Lower leg skin (tissue), 3 donors: ENCODE data around the gene CFB.

Source experiments
- POLR2A ChIP-seq, 2 donors: fragments of 450-650 bp; IDR thresholded peaks; one replicate each; pipeline ENCODE4 v1.6.1; 2016 to 2017; ENCODE audit warnings: antibody characterized with exemption in 2 of 2, mild to moderate bottlenecking in 1 of 2, moderate library complexity in 1 of 2
- TF ChIP-seq, protein P1 (sequence below), 3 donors: fragments of 450-650 bp; IDR thresholded peaks; one replicate each; pipeline ENCODE4 v1.5.1; 2016; ENCODE audit warnings: antibody characterized with exemption in 3 of 3, mild to moderate bottlenecking in 3 of 3, moderate library complexity in 2 of 3

DNA sequence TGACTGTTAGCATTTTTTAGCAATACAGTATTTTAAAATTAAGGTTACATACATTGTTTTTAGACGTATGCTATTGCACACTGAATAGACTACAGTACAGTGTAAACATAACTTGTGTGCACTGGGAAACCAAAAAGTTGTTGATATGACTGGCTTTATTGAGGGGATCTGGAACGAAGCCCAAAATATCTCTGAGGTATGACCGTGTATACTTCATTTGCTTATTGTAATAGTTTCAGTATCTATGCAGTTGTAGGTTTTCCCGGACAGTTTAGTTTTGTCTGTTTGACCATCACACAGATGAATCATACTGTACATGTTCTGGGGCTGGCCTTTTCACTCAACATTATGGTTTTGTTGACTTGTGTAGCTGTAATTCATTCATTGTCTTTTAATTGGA, 37.1 kb upstream of the CFB start:
- TF ChIP-seq, protein P1, sequence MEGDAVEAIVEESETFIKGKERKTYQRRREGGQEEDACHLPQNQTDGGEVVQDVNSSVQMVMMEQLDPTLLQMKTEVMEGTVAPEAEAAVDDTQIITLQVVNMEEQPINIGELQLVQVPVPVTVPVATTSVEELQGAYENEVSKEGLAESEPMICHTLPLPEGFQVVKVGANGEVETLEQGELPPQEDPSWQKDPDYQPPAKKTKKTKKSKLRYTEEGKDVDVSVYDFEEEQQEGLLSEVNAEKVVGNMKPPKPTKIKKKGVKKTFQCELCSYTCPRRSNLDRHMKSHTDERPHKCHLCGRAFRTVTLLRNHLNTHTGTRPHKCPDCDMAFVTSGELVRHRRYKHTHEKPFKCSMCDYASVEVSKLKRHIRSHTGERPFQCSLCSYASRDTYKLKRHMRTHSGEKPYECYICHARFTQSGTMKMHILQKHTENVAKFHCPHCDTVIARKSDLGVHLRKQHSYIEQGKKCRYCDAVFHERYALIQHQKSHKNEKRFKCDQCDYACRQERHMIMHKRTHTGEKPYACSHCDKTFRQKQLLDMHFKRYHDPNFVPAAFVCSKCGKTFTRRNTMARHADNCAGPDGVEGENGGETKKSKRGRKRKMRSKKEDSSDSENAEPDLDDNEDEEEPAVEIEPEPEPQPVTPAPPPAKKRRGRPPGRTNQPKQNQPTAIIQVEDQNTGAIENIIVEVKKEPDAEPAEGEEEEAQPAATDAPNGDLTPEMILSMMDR (IDR thresholded peaks at IDR 0.05) = no peak
- no peak for TF ChIP-seq POLR2A (IDR thresholded peaks at IDR 0.05)
